HCT116 (cell line): ENCODE data around the gene GPR89B. TPM values are rescaled to one million over a fixed set of nuclear protein-coding genes. Genes with fewer than 3 reads are reported as not detected.

ENCODE experiments used
- ATAC-seq: fragments of 200-7000 bp; cut with Tn5 transposase; 2 replicates; pipeline ENCODE4 v1.9.1; 2020; ENCODE audit warnings: mild to moderate bottlenecking, moderate library complexity
- BruUV-seq: library from RNA; stranded (reverse); fragments of 400-500 nt; replicated peaks from 2 replicates; lab custom pipeline; 2021; lab: Mats Ljungman, UMichigan
- CTCF ChIA-PET: fragments of 300-600 bp; sonication (Branson Sonifier 250); formaldehyde crosslinking; loops from one replicate; lab custom pipeline; 2021; ENCODE audit warnings: antibody characterized with exemption; lab: Charles Lee
- POLR2A ChIA-PET: fragments of 300-600, 350-600 bp; sonication (Branson Sonifier 250); formaldehyde crosslinking; loops from one replicate; lab custom pipeline; 2021; ENCODE audit warnings: antibody characterized with exemption; lab: Charles Lee
- RAD21 ChIA-PET, 2 experiments: fragments of 300-600 bp; sonication (Branson Sonifier 250); formaldehyde crosslinking; loops; one replicate each; lab custom pipeline; 2023; ENCODE audit warnings: low total read pairs in 2 of 2; ENCODE audit not compliant: uncharacterized antibody in 2 of 2, unreplicated experiment in 2 of 2, low non-redundant PET in 1 of 2; lab: Charles Lee
- DNase-seq: peaks from one replicate; pipeline ENCODE4 v3.0.0-alpha.2; 2010; ENCODE audit warnings: low read depth, low spot score
- H2AFZ ChIP-seq: fragments of 200-600 bp; shearing (Covaris generic), sonication (generic); 2 replicates; pipeline ENCODE4 v1.6.1; 2017; ENCODE audit warnings: low read depth, mixed run types, mixed read lengths, antibody characterized with exemption, low read length; ENCODE audit not compliant: poor library complexity, severe bottlenecking
- H3K27ac ChIP-seq: 2 replicates; pipeline ENCODE4 v1.5.1; 2012; ENCODE audit warnings: low read depth, low read length
- H3K27me3 ChIP-seq: fragments of 200-600 bp; sonication (generic); 2 replicates; pipeline ENCODE4 v1.6.1; 2016; ENCODE audit warnings: mixed run types, low read length, mixed read lengths; ENCODE audit not compliant: insufficient read depth
- H3K36me3 ChIP-seq, 2 experiments: fragments of 200-500 bp in 1 of 2; fragments of 200-600 bp in 1 of 2; sonication (Bioruptor generic) in 1 of 2; sonication (generic) in 1 of 2; 2 replicates each; pipeline versions ENCODE4 v1.5.1 to v1.6.1; 2014 to 2016; ENCODE audit warnings: low read length in 2 of 2, inconsistent platforms in 1 of 2, mixed read lengths in 1 of 2, mixed run types in 1 of 2; ENCODE audit not compliant: insufficient read depth in 2 of 2, control insufficient read depth in 1 of 2
- H3K4me1 ChIP-seq, 2 experiments: fragments of 200-600 bp in 1 of 2; sonication (generic) in 1 of 2; 2 replicates each; pipeline versions ENCODE4 v1.5.1 to v1.6.1; 2012 to 2017; ENCODE audit warnings: low read length in 2 of 2, inconsistent platforms in 1 of 2, mild to moderate bottlenecking in 1 of 2, mixed read lengths in 1 of 2, mixed run types in 1 of 2, moderate library complexity in 1 of 2; ENCODE audit not compliant: insufficient read depth in 2 of 2, control insufficient read depth in 1 of 2
- H3K4me2 ChIP-seq: fragments of 200-600 bp; sonication (generic); 2 replicates; pipeline ENCODE4 v1.6.1; 2017; ENCODE audit warnings: mixed run types, low read length, mixed read lengths
- H3K4me3 ChIP-seq, 2 experiments: fragments of 200-600 bp in 1 of 2; sonication (generic) in 1 of 2; replicated peaks in 1 of 2; 2 replicates each; pipeline ENCODE4 v1.5.1; 2011 to 2016; ENCODE audit warnings: low read length in 2 of 2, control low read depth in 1 of 2, low read depth in 1 of 2, mild to moderate bottlenecking in 1 of 2, mixed read lengths in 1 of 2, mixed run types in 1 of 2
- H3K79me2 ChIP-seq: fragments of 200-600 bp; sonication (generic); 2 replicates; pipeline ENCODE4 v1.6.1; 2017; ENCODE audit warnings: mild to moderate bottlenecking, mixed run types, low read length, moderate library complexity, mixed read lengths; ENCODE audit not compliant: insufficient read depth
- H3K9ac ChIP-seq: fragments of 200-600 bp; sonication (generic); 2 replicates; pipeline ENCODE4 v1.6.1; 2016; ENCODE audit warnings: low read length, mixed read lengths
- H3K9me2 ChIP-seq: fragments of 200-600 bp; sonication (generic), shearing (Covaris generic); 2 replicates; pipeline ENCODE4 v1.6.1; 2017; ENCODE audit warnings: mixed run types, mild to moderate bottlenecking, moderate library complexity; ENCODE audit not compliant: insufficient read depth
- H3K9me3 ChIP-seq, 2 experiments: fragments of 200-500 bp in 1 of 2; fragments of 200-600 bp in 1 of 2; sonication (Bioruptor generic) in 1 of 2; sonication (generic) in 1 of 2; 2 replicates each; pipeline ENCODE4 v1.6.1; 2014 to 2017; ENCODE audit warnings: low read length in 2 of 2, mixed read lengths in 2 of 2, inconsistent platforms in 1 of 2, low read depth in 1 of 2, mild to moderate bottlenecking in 1 of 2, mixed run types in 1 of 2, moderate library complexity in 1 of 2; ENCODE audit not compliant: control insufficient read depth in 1 of 2, insufficient read depth in 1 of 2
- H4K20me1 ChIP-seq: fragments of 200-600 bp; sonication (generic), shearing (Covaris generic); 2 replicates; pipeline ENCODE4 v1.6.1; 2017; ENCODE audit warnings: mixed run types, mild to moderate bottlenecking, moderate library complexity; ENCODE audit not compliant: insufficient read depth
- ATF3 ChIP-seq: IDR thresholded peaks from 2 replicates; pipeline ENCODE4 v1.6.1; 2012
- CEBPB ChIP-seq: IDR thresholded peaks from 2 replicates; pipeline ENCODE4 v1.6.1; 2012; ENCODE audit warnings: low read depth
- CTCF ChIP-seq, 3 experiments: fragments of 200-600 bp in 1 of 3; sonication (generic) in 1 of 3; IDR thresholded peaks in 2 of 3; conservative IDR thresholded peaks in 1 of 3; 2 replicates each; pipeline ENCODE4 v1.5.1; 2012 to 2017; ENCODE audit warnings: low read depth in 2 of 3, low read length in 2 of 3, antibody characterized with exemption in 1 of 3, borderline replicate concordance in 1 of 3, control low read depth in 1 of 3, mild to moderate bottlenecking in 1 of 3, mixed read lengths in 1 of 3, mixed run types in 1 of 3, moderate library complexity in 1 of 3; ENCODE audit not compliant: insufficient read depth in 1 of 3
- ELF1 ChIP-seq: IDR thresholded peaks from 2 replicates; pipeline ENCODE4 v1.6.1; 2012; ENCODE audit warnings: low read depth, borderline replicate concordance
- EZH2 ChIP-seq: fragments of 200-600 bp; sonication (generic); IDR thresholded peaks from 2 replicates; pipeline ENCODE4 v1.6.1; 2017; ENCODE audit warnings: antibody characterized with exemption, mixed run types
- EZH2phosphoT487 ChIP-seq: fragments of 200-600 bp; IDR thresholded peaks from 2 replicates; pipeline ENCODE4 v1.6.1; 2018; ENCODE audit warnings: antibody characterized with exemption, borderline replicate concordance
- FOSL1 ChIP-seq: IDR thresholded peaks from 2 replicates; pipeline ENCODE4 v1.6.1; 2012; ENCODE audit warnings: low read depth
- JUND ChIP-seq: IDR thresholded peaks from 2 replicates; pipeline ENCODE4 v1.6.1; 2012
- MAX ChIP-seq: IDR thresholded peaks from 2 replicates; pipeline ENCODE4 v1.6.1; 2012
- POLR2A ChIP-seq: IDR thresholded peaks from 2 replicates; pipeline ENCODE4 v1.7.0; 2011; ENCODE audit warnings: borderline replicate concordance; ENCODE audit not compliant: insufficient read depth, insufficient read length; ENCODE audit errors: extremely low read depth
- RAD21 ChIP-seq: IDR thresholded peaks from 2 replicates; pipeline ENCODE4 v1.6.1; 2012; ENCODE audit warnings: low read depth, mild to moderate bottlenecking
- SIN3A ChIP-seq: IDR thresholded peaks from 2 replicates; pipeline ENCODE4 v1.6.1; 2012; ENCODE audit warnings: low read depth
- SP1 ChIP-seq: IDR thresholded peaks from 2 replicates; pipeline ENCODE4 v1.6.1; 2012; ENCODE audit warnings: low read depth
- SRF ChIP-seq: IDR thresholded peaks from 2 replicates; pipeline ENCODE4 v1.6.1; 2012; ENCODE audit warnings: low read depth
- TCF7L2 ChIP-seq: IDR thresholded peaks from 2 replicates; pipeline ENCODE4 v1.7.0; 2011; ENCODE audit warnings: borderline replicate concordance, inconsistent platforms; ENCODE audit not compliant: insufficient read depth, insufficient read length; ENCODE audit errors: extremely low read depth
- YY1 ChIP-seq: IDR thresholded peaks from 2 replicates; pipeline ENCODE4 v1.6.1; 2011; ENCODE audit warnings: low read length, low read depth, moderate library complexity, mild to moderate bottlenecking; ENCODE audit not compliant: insufficient replicate concordance; ENCODE audit errors: extremely low read depth
- ZBTB33 ChIP-seq: IDR thresholded peaks from 2 replicates; pipeline ENCODE4 v1.6.1; 2011; ENCODE audit warnings: mild to moderate bottlenecking, low read length, moderate library complexity; ENCODE audit not compliant: insufficient replicate concordance; ENCODE audit errors: extremely low read depth
- ZFX ChIP-seq: fragments of 450-650 bp; IDR thresholded peaks from 2 replicates; pipeline ENCODE4 v1.6.1; 2017
- intact Hi-C: fragments of 100-400 bp; cut with micrococcal nuclease; formaldehyde crosslinking; loops from 2 replicates; pipeline ENCODE4 v1.10.0; 2022
- total RNA-seq: library from RNA; stranded (reverse); gene quantifications from one replicate; pipeline ENCODE4 v1.2.1, GENCODE V29; 2021; ENCODE audit not compliant: unreplicated experiment

The GPR89B gene
- total RNA-seq, 1 experiment from 2014 or later, result 11.0 TPM

- no TSS peak for BruUV-seq
- no peak overlapping the region for H3K4me2 ChIP-seq
Observed at GRCh38 chr1:147897029-147897752, 31.0 kb upstream of the GPR89B start.

More at GRCh38 chr1:147897029-147897752, 31.0 kb upstream of the GPR89B start:
- Histone ChIP-seq H3K79me2 (no peaks in the 10 kb centered on the region), H3K27me3 (no peaks in the 10 kb centered on the region), H3K27ac (no peak overlapping the region), H3K4me3 (no peak overlapping the region), H3K9me3 (no peaks in the 10 kb centered on the region), H3K4me1 (no peaks in the 10 kb centered on the region), H3K9ac (no peak overlapping the region), H3K9me2 (no peaks in the 10 kb centered on the region), H2AFZ (no peak overlapping the region), H4K20me1 (no peaks in the 10 kb centered on the region), H3K36me3 (no peaks in the 10 kb centered on the region)
- ChIA-PET POLR2A (no interaction called here), CTCF (interaction anchor here (1.3 kb wide), 1 partner anchor 623 kb away, joined by 3 read pairs; no protein-coding TSS in a partner anchor), RAD21 (no interaction called here)
- TF ChIP-seq EZH2 (no peak), CTCF (IDR thresholded peaks at IDR 0.05 in 2 of 3, conservative IDR thresholded peaks at IDR 0.05 in 1 of 3; ENCODE audit: borderline replicate concordance in 1 of 3, insufficient read depth in 1 of 3, low read depth in 2 of 3, low read length in 2 of 3) (no peak), ATF3 (no peak), SP1 (no peak), POLR2A (no peak), SIN3A (no peak), TCF7L2 (no peak), EZH2phosphoT487 (no peak), JUND (no peak), SRF (no peak), ZBTB33 (no peak), CEBPB (no peak), FOSL1 (no peak), ELF1 (no peak), MAX (no peak), ZFX (no peak), YY1 (no peak), RAD21 (no peak)
- ATAC-seq (no peak), DNase-seq (no peak)
- intact Hi-C loops, result no loop called here
